Measurements from ENCODE around the gene CDIP1. TPM values are rescaled to one million over a fixed set of nuclear protein-coding genes. Genes with fewer than 3 reads are reported as not detected.

Gene CDIP1
- polyA plus RNA-seq (2012; ENCODE audit: insufficient read depth, insufficient read length, low read depth): 26.6 TPM

DNA sequence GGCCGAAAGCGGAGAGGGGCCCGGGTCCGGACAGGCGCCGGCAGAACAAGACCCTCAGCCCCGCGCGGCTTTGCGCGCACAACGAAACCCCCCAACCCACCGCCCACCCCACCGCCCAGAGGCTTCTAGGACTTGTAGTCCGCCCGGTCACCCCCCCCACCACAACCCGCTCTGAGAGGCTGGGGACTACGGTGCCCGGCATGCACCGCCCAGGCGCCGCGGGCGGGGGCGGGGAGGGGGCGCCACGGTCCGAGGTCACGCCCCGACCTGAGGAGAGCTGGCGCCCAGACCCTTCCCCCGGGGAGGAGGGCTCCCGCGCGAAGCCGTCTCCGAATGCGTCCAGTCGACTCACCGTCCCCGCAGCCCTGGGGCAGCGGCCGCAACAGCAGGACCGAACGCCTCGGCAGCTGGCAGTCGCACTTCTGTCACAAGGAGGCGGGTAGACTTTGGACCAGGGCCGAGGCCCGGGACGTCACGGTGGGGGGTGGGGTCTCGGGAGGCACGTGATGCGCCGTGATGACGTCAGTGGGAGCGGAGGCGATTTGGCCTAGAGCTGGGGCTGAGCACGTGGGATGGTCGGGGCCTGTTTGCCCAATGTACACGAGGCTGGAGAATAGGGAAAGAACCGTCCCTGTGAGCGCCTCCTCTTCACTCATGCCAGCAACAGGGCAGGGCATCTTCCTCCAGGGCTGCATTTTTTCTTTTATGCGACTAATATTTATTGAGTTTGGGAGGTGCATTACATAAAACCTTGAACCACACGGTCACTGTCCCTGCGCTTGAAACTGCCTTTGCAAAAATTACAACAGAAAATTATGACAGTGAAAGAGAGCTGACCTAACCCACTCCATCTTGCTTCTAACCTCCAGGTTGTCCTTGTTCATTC is at the start of gene CDIP1:
TSS of gene CDIP1 (minus strand) at position 424 of the 886 bp plus-strand sequence. CDS start 24,643 bp downstream, outside the sequence.
- Histone ChIP-seq H3K9me3 (no peaks in the 10 kb centered on the region; the same call in 1 of the 2 replicates), H3K36me3 (no peaks in the 10 kb centered on the region), H3K27me3 (no peaks in the 10 kb centered on the region), H3K4me1 (no peaks in the 10 kb centered on the region), H3K4me3 (ENCODE audit: low read depth, low read length) (peak within 1 kb of the TSS; percentile 51)
- DNase-seq: peak; percentile 96
- TF ChIP-seq, protein P1, sequence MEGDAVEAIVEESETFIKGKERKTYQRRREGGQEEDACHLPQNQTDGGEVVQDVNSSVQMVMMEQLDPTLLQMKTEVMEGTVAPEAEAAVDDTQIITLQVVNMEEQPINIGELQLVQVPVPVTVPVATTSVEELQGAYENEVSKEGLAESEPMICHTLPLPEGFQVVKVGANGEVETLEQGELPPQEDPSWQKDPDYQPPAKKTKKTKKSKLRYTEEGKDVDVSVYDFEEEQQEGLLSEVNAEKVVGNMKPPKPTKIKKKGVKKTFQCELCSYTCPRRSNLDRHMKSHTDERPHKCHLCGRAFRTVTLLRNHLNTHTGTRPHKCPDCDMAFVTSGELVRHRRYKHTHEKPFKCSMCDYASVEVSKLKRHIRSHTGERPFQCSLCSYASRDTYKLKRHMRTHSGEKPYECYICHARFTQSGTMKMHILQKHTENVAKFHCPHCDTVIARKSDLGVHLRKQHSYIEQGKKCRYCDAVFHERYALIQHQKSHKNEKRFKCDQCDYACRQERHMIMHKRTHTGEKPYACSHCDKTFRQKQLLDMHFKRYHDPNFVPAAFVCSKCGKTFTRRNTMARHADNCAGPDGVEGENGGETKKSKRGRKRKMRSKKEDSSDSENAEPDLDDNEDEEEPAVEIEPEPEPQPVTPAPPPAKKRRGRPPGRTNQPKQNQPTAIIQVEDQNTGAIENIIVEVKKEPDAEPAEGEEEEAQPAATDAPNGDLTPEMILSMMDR (IDR thresholded peaks at IDR 0.05; ENCODE audit: low read depth, low read length): no peak

DNA sequence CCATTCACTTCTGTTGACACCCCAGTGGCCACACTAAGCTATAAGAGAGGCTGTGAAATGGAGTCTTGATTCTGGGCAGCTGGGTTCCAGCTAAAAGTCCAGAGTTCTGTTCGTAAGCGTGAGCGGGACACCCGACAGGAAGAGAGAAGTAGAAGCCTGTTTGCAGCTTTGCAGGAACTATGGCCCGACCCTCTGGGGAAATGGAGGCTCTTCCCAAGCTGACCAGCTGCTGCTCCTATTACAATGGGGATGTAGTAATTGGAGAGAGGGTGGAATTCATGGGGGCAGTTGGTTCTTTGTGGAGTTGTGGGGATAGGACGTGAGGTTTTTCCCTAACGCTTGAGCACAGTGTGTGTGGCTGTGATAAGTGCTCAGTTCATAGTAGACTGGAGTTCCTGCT is 47.7 kb upstream of the CDIP1 start:
- Histone ChIP-seq H3K4me3 (ENCODE audit: low read depth, low read length) (no peak overlapping the region), H3K27me3 (no peaks in the 10 kb centered on the region; the same call in 1 of the 2 replicates), H3K4me1 (no peaks in the 10 kb centered on the region), H3K36me3 (no peaks in the 10 kb centered on the region), H3K9me3 (no peaks in the 10 kb centered on the region)
- DNase-seq: no peak
- TF ChIP-seq, protein P1 (IDR thresholded peaks at IDR 0.05; ENCODE audit: low read depth, low read length): no peak

DNA sequence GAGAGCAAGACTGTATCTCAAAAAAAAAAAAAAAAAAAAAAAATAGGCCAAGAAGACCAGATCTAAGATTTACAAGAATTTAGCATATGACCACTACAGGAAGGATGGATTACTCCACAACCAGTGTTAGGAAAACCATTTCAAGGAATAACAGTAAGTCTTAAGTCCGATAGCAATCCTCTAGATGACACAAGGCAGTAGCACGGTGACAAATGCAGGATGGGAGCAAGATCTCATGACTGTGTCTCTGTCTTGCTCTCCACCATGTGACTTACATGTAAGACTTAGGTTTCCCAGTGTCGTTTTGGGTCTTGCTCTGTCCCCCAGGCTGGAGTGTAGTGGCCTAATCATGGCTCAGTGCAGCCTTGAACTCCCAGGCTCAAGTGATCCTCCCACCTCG is 45.3 kb upstream of the CDIP1 start:
- no peak overlapping the region for H3K4me3 ChIP-seq (ENCODE audit: low read depth, low read length)

DNA sequence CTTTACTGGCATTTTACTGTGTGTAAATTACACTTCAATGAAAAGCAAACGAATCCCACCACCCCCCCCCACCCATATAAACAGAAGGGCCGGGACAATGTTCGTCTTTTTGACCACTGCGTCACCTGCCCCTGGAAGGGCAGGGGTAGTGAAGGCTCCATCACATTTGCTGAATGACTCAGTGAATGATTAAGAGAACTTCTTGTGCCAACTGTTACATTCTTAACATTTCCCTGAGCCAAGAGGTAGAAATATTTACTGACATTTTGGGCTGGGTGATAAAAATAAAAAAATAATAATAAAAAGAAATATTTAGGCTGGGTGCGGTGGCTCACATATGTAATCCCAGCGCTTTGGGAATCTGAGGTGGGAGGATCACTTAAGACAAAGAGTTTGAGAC is 41.7 kb upstream of the CDIP1 start:
- TF ChIP-seq, protein P1 (IDR thresholded peaks at IDR 0.05; ENCODE audit: low read depth, low read length): no peak
- Histone ChIP-seq H3K4me1 (no peaks in the 10 kb centered on the region), H3K27me3 (no peaks in the 10 kb centered on the region), H3K9me3 (no peaks in the 10 kb centered on the region), H3K36me3 (no peaks in the 10 kb centered on the region), H3K4me3 (ENCODE audit: low read depth, low read length) (no peak overlapping the region)
- no peak for DNase-seq

More for the DNA sequence above, 45.3 kb upstream of the CDIP1 start:
- Histone ChIP-seq H3K27me3 (no peaks in the 10 kb centered on the region; the same call in 1 of the 2 replicates), H3K9me3 (no peaks in the 10 kb centered on the region), H3K4me1 (no peaks in the 10 kb centered on the region), H3K36me3 (no peaks in the 10 kb centered on the region)
- TF ChIP-seq, protein P1 (IDR thresholded peaks at IDR 0.05; ENCODE audit: low read depth, low read length): no peak
- DNase-seq: no peak

DNA sequence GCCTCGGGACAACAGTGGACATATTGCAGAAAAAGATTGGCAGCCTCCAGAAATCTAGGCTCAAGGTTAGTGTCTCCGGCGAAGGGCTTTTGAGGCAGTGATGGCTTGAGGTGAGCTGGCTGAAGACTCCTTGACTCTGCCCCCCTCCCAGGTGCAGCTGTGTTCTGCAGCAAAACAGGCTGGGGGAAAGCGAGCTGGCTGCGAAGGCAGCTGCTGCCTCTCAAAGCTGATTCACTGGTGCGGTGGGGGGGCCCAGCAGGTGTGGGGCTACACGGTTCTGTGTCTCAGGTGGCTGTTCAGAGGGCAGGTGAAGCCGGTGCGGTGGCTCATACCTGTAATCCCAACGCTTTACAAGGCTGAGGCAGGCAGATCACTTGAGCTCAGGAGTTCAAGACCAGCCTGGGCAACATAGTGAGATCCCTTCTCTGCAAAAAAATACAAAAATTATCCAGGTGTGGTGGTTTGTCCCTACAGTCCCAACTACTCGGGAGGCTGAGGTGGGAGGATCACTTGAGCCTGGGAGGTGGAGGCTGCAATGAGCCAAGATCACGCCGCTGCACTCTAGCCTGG is 40.5 kb upstream of the CDIP1 start:
- Histone ChIP-seq H3K4me1 (no peaks in the 10 kb centered on the region), H3K4me3 (ENCODE audit: low read depth, low read length) (no peak overlapping the region), H3K27me3 (no peaks in the 10 kb centered on the region), H3K36me3 (no peaks in the 10 kb centered on the region), H3K9me3 (no peaks in the 10 kb centered on the region)
- TF ChIP-seq, protein P1 (IDR thresholded peaks at IDR 0.05; ENCODE audit: low read depth, low read length): no peak
- no peak for DNase-seq

DNA sequence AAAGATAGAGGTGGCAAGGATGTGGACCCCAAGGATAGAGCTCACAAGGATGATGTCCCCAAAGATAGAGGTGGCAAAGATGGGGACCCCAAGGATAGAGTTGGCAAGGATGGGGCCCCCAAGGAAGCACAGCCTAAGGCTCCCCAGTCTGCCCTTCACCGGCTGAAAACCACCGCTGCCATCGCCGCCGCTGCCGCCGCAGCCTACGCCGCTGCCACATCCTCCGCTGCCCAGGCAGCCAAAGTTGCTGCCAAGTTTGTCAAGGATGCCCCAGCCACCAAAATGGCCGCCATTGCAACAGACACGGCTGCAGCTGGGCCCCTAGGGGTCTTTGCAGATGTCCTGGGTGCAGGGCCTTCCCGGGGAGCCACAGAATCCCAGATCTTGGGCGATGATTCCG is 37.4 kb upstream of the CDIP1 start:
- Histone ChIP-seq H3K36me3 (no peaks in the 10 kb centered on the region), H3K27me3 (no peaks in the 10 kb centered on the region), H3K4me1 (no peaks in the 10 kb centered on the region), H3K9me3 (no peaks in the 10 kb centered on the region), H3K4me3 (ENCODE audit: low read depth, low read length) (no peak overlapping the region)
- TF ChIP-seq, protein P1 (IDR thresholded peaks at IDR 0.05; ENCODE audit: low read depth, low read length): no peak
- DNase-seq: no peak

Measured in BE2C (cell line).